Endodermal cell (in vitro differentiated cells): Measurements from ENCODE around the gene TACO1. TPM values are rescaled to one million over a fixed set of nuclear protein-coding genes. Genes with fewer than 3 reads are reported as not detected.

ENCODE experiments used
- DNase-seq: peaks from one replicate; pipeline ENCODE4 v3.0.0-alpha.2; 2017
- H3K27ac ChIP-seq: 2 replicates; pipeline ENCODE4 v1.5.1; 2013; ENCODE audit warnings: mild to moderate bottlenecking, low read depth, low read length, moderate library complexity
- H3K27me3 ChIP-seq: 2 replicates; pipeline ENCODE4 v1.6.1; 2013; ENCODE audit warnings: mild to moderate bottlenecking, low read length, moderate library complexity; ENCODE audit not compliant: insufficient read depth, control insufficient read depth, poor library complexity, severe bottlenecking
- H3K36me3 ChIP-seq: 2 replicates; pipeline ENCODE4 v1.7.0; 2013; ENCODE audit warnings: mild to moderate bottlenecking, low read length, moderate library complexity; ENCODE audit not compliant: control insufficient read depth, insufficient read depth
- H3K4me1 ChIP-seq: one replicate; pipeline ENCODE4 v1.7.0; 2013; ENCODE audit warnings: low read length; ENCODE audit not compliant: control insufficient read depth, insufficient read depth
- H3K4me3 ChIP-seq: 2 replicates; pipeline ENCODE4 v1.5.1; 2013; ENCODE audit warnings: mild to moderate bottlenecking, low read length, moderate library complexity
- H3K9ac ChIP-seq: 2 replicates; pipeline ENCODE4 v1.6.1; 2013; ENCODE audit warnings: mild to moderate bottlenecking, low read length, moderate library complexity; ENCODE audit not compliant: poor library complexity, severe bottlenecking; ENCODE audit errors: extremely low read depth
- H3K9me3 ChIP-seq: 2 replicates; pipeline ENCODE4 v1.6.1; 2013; ENCODE audit warnings: mild to moderate bottlenecking, low read length, moderate library complexity; ENCODE audit not compliant: control insufficient read depth
- H3K27ac Mint-ChIP-seq: 2 replicates; pipeline ENCODE4 v1.8.0; 2020; ENCODE audit warnings: mixed read lengths
- H3K27me3 Mint-ChIP-seq: 2 replicates; pipeline ENCODE4 v1.8.0; 2021; ENCODE audit warnings: mild to moderate bottlenecking, mixed read lengths; ENCODE audit not compliant: insufficient read depth
- H3K36me3 Mint-ChIP-seq: 2 replicates; pipeline ENCODE4 v1.8.0; 2020; ENCODE audit warnings: low read depth, mixed read lengths
- H3K4me1 Mint-ChIP-seq: 2 replicates; pipeline ENCODE4 v1.8.0; 2020; ENCODE audit warnings: mixed read lengths
- H3K4me3 Mint-ChIP-seq: 2 replicates; pipeline ENCODE4 v1.8.0; 2020; ENCODE audit warnings: mild to moderate bottlenecking, moderate library complexity, mixed read lengths
- H3K9me3 Mint-ChIP-seq: 2 replicates; pipeline ENCODE4 v1.8.0; 2020; ENCODE audit warnings: mild to moderate bottlenecking, mixed read lengths
- WGBS, 2 experiments: methylation state at CpG; one replicate each; pipeline versions ENCODE4 v1.1.5 to v1.1.7; 2013; ENCODE audit warnings: missing lambda C conversion rate in 2 of 2, mixed read lengths in 1 of 2; ENCODE audit not compliant: insufficient coverage in 1 of 2, insufficient read length in 1 of 2; 5-methylcytosine and 5-hydroxymethylcytosine counted together
- total RNA-seq, 2 donors: library from RNA; stranded (reverse); fragmentation: NEBNext Ultra II Directional in 1 of 2; extraction: Animal tissue kit (Norgen Biotek cat#: 25700) in 1 of 2; gene quantifications; 2 replicates in 1 of 2; 3 replicates in 1 of 2; pipeline ENCODE4 v1.2.1, GENCODE V29; 2021
- TF ChIP-seq, protein P1 (sequence below): fragments of 200-600 bp; sonication (generic); conservative IDR thresholded peaks from 2 replicates; pipeline ENCODE4 v1.5.0; 2021; ENCODE audit warnings: antibody characterized with exemption, mild to moderate bottlenecking

The TACO1 gene
- total RNA-seq, 2 donors from 2014 or later, result 19.6 to 20.3 TPM

GRCh38 chr17:63578027-63578768 lies 22.5 kb upstream of the TACO1 start:
- no peaks in the 10 kb centered on the region for H3K27me3 Mint-ChIP-seq
- DNase-seq, result peak; percentile 38
- no peaks in the 10 kb centered on the region for H3K9me3 Mint-ChIP-seq
- Histone ChIP-seq H3K9ac (no peak overlapping the region), H3K27ac (no peak overlapping the region), H3K4me1 (no peaks in the 10 kb centered on the region), H3K4me3 (no peak overlapping the region), H3K9me3 (no peaks in the 10 kb centered on the region), H3K36me3 (peaks cover 32% of the 10 kb centered on the region), H3K27me3 (no peaks in the 10 kb centered on the region)
- H3K4me3 Mint-ChIP-seq, result no peak overlapping the region
- 95 to 96% methylated on average over 7 of the region's 7 CpGs for WGBS, 2 experiments
- H3K4me1 Mint-ChIP-seq, result peaks cover 14% of the 10 kb centered on the region
- H3K36me3 Mint-ChIP-seq, result peaks cover 31% of the 10 kb centered on the region
- peak overlapping the region; percentile 68 for H3K27ac Mint-ChIP-seq
- TF ChIP-seq, protein P1, sequence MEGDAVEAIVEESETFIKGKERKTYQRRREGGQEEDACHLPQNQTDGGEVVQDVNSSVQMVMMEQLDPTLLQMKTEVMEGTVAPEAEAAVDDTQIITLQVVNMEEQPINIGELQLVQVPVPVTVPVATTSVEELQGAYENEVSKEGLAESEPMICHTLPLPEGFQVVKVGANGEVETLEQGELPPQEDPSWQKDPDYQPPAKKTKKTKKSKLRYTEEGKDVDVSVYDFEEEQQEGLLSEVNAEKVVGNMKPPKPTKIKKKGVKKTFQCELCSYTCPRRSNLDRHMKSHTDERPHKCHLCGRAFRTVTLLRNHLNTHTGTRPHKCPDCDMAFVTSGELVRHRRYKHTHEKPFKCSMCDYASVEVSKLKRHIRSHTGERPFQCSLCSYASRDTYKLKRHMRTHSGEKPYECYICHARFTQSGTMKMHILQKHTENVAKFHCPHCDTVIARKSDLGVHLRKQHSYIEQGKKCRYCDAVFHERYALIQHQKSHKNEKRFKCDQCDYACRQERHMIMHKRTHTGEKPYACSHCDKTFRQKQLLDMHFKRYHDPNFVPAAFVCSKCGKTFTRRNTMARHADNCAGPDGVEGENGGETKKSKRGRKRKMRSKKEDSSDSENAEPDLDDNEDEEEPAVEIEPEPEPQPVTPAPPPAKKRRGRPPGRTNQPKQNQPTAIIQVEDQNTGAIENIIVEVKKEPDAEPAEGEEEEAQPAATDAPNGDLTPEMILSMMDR, result no peak

- TF ChIP-seq, protein P1, result no peak
- peak overlapping the region; percentile 77 for H3K27ac Mint-ChIP-seq
These were observed 22.0 kb upstream of the TACO1 start for GRCh38 chr17:63578769-63579111.

DNA sequence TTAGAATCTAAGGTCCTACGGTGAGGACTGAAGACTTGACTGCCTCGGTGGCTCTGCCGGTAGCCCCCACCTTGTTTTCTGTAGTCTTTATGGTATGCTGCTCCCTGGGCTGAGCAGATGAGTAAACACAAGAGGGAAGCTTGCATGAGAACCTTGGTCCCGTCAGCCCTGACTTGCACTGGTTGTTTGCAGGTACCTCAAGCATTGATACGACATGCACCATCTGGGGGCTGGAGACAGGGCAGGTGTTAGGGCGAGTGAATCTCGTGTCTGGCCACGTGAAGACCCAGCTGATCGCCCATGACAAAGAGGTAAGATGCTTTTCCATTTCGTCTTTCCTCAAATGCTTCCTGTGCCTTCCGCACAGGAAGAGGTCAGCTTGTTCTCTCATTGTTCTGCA lies 21.1 kb upstream of the TACO1 start:
- DNase-seq, result peak; percentile 49
- no peak overlapping the region for H3K4me3 Mint-ChIP-seq
- TF ChIP-seq, protein P1, result no peak
- H3K4me1 ChIP-seq, result no peaks in the 10 kb centered on the region
- no peak overlapping the region for H3K4me3 ChIP-seq
- H3K9me3 Mint-ChIP-seq, result no peaks in the 10 kb centered on the region
- peaks cover 14% of the 10 kb centered on the region for H3K4me1 Mint-ChIP-seq
- 88 to 90% methylated on average over 9 to 11 of the region's 11 CpGs for WGBS, 2 experiments
- H3K27me3 Mint-ChIP-seq, result no peaks in the 10 kb centered on the region
- peak overlapping the region; percentile 77 for H3K27ac Mint-ChIP-seq
- no peak overlapping the region for H3K27ac ChIP-seq
- H3K36me3 Mint-ChIP-seq, result peaks cover 39% of the 10 kb centered on the region
- H3K27me3 ChIP-seq, result no peaks in the 10 kb centered on the region
- H3K9ac ChIP-seq, result no peak overlapping the region
- H3K9me3 ChIP-seq, result no peaks in the 10 kb centered on the region
- H3K36me3 ChIP-seq, result peaks cover 42% of the 10 kb centered on the region

More at GRCh38 chr17:63578769-63579111, 22.0 kb upstream of the TACO1 start:
- peaks cover 14% of the 10 kb centered on the region for H3K4me1 Mint-ChIP-seq
- H3K27me3 Mint-ChIP-seq, result no peaks in the 10 kb centered on the region
- no peaks in the 10 kb centered on the region for H3K4me1 ChIP-seq
- H3K27me3 ChIP-seq, result no peaks in the 10 kb centered on the region
- H3K4me3 ChIP-seq, result no peak overlapping the region
- H3K4me3 Mint-ChIP-seq, result no peak overlapping the region
- no peaks in the 10 kb centered on the region for H3K9me3 Mint-ChIP-seq
- no peaks in the 10 kb centered on the region for H3K9me3 ChIP-seq
- no peak for DNase-seq
- no peak overlapping the region for H3K9ac ChIP-seq
- 92 to 96% methylated on average over 3 to 5 of the region's 5 CpGs for WGBS, 2 experiments
- H3K36me3 ChIP-seq, result peaks cover 38% of the 10 kb centered on the region
- no peak overlapping the region for H3K27ac ChIP-seq
- peaks cover 35% of the 10 kb centered on the region for H3K36me3 Mint-ChIP-seq
